Stromal cell of bone marrow (primary cell): ENCODE data around the gene OR51B6.
A peak's percentile ranks its signal among the peaks of the same experiment; 100 is the strongest.
"Not testable (repeated sequence)": the region's sequence is repeated elsewhere in the genome, so short reads cannot be mapped to it uniquely, and the experiment has no call there.

Experiments
- DNase-seq: peaks from one replicate; pipeline ENCODE4 v3.0.0-alpha.2; 2012; ENCODE audit warnings: low read depth

Gene OR51B6

DNA sequence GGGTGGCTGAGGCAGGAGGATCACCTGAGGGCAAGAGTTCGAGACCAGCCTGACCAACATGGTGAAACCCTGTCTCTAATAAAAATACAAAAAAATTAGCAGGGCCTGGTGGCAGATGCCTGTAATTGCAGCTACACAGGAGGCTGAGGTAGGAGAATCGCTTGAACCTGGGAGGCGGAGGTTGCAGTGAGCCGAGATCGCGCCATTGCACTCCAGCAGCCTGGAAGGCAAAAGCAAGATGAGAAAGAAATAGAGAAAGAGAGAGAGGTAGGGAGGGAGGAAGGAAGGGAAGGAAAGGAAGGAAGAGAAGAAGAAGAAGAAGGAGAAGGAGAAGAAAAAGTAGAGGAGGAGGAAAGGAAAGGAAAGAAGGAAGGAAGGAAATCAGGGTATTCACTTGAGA, 15.1 kb downstream of the OR51B6 start:
- not testable (repeated sequence) for DNase-seq

DNA sequence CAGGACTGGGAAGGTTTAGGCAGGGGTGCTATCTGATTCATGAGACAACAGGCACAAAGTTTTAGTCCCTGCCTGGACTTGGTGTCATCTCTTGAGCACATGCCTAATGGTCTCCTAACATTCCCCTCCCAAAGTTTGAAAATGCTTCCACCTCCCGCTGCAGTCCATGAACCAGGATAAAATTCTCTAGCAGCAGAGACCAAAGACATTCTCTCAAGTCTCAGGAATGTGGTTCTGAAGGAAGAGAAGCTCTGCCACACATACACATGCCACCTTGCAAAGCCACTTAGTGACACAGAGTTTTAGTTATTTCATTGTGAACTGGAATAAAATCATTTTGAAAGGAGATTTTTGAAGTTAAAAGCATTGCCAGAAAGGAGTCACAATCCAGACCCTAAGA, 15.5 kb downstream of the OR51B6 start:
- DNase-seq = no peak

GRCh38 chr11:5367448-5368074, 16.3 kb downstream of the OR51B6 start:
- DNase-seq = peak; percentile 64

GRCh38 chr11:5368502-5369043, 17.3 kb downstream of the OR51B6 start:
- no peak for DNase-seq

DNA sequence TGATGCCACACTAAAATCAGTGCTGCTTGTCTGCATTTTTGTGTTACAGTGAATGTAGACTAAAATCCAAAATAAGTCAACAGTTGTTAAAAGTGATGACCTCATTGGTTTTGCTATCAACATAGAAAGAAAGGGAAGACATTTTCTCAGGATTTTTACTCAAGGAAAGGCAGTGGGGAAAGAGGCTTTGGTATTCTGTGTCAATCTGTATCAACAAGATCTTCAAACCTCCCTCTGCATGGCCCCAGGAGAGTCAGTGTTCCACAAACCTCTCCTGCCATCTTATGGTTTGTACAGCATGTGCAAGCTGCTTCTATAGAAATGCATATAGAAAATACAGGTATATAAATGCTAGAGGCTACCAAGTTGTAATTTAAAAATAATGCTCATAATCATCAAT, 18.5 kb downstream of the OR51B6 start:
- DNase-seq = peak; percentile 23

GRCh38 chr11:5380740-5381342, 29.5 kb downstream of the OR51B6 start:
- peak; percentile 44 for DNase-seq

GRCh38 chr11:5383576-5383975, 32.3 kb downstream of the OR51B6 start, which contains the start of gene OR51M1:
Gene OR51M1 (plus strand): TSS chr11:5383812. CDS start chr11:5389399, 5,587 bp downstream.
- DNase-seq = no peak

DNA sequence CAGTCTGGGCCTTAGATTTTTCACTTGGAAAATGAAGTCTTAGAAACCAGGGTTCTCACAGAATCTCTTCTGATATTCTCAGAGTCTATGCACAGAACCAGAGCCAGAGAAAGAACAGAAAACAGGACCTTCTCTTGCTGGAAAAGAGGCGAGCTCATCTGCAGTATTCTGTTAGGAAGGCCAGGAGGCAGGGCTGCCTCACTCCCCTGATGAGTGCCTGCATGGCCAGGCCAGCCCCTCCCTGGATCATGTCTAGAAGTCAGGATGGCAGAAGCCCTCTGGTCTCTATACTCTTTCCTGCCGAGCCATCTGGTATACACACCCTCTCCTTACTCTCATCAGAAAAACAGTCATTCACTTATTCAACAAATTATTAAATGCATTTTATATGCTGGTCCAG, 33.0 kb downstream of the OR51B6 start:
- no peak for DNase-seq

DNA sequence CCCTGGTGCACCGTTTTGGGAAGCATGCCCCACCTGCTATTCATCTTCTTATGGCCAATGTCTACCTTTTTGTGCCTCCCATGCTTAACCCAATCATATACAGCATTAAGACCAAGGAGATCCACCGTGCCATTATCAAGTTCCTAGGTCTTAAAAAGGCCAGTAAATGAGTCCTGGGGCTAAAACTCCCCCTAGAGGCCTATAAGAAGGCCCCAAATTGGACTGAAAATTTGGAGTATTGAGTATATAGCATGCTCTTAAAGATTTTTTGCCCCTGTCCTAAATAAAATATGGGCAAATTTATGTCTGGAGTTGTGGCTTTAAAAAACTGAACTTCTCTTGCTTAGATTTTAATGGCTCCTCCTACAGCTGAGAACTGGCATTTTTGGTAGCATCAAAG, 38.9 kb downstream of the OR51B6 start:
- DNase-seq = no peak

- no peak for DNase-seq
Measured at GRCh38 chr11:5394091-5394490, 42.8 kb downstream of the OR51B6 start.

DNA sequence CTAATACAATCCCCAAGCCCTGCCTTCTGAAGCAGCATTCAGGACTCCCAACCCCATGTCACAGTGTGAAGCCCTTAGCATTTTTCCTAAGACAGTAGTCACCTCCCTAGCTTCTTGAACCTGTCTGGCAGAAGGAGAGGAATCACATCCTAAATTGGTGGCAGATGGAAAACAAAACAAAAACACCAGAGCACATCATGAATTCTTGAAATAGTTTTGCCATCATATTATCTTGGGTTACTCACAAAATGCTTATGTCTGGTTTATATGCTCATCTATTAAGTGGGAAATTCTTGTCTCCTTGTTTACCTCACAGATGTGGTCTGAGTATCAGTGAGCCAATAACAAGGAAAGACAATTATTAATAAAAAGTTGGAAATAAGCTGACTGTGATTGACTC, 47.6 kb downstream of the OR51B6 start:
- DNase-seq = no peak
